AG09319 (cell line): ENCODE data around the gene NHS.

ENCODE experiments used
- DNase-seq: peaks from one replicate; pipeline ENCODE4 v3.0.0-alpha.2; 2010; ENCODE audit warnings: low read depth; ENCODE audit errors: extremely low read depth
- TF ChIP-seq, protein P1 (sequence below): IDR thresholded peaks from 2 replicates; pipeline ENCODE4 v1.5.1; 2011; ENCODE audit warnings: low read depth, mild to moderate bottlenecking, inconsistent platforms, low read length, moderate library complexity

Gene NHS

GRCh38 chrX:17374619-17375366 lies at the start of gene NHS:
Gene NHS, plus strand, starts transcription at chrX:17375200. Its CDS starts 558 bp downstream, at chrX:17375758.
- TF ChIP-seq, protein P1, sequence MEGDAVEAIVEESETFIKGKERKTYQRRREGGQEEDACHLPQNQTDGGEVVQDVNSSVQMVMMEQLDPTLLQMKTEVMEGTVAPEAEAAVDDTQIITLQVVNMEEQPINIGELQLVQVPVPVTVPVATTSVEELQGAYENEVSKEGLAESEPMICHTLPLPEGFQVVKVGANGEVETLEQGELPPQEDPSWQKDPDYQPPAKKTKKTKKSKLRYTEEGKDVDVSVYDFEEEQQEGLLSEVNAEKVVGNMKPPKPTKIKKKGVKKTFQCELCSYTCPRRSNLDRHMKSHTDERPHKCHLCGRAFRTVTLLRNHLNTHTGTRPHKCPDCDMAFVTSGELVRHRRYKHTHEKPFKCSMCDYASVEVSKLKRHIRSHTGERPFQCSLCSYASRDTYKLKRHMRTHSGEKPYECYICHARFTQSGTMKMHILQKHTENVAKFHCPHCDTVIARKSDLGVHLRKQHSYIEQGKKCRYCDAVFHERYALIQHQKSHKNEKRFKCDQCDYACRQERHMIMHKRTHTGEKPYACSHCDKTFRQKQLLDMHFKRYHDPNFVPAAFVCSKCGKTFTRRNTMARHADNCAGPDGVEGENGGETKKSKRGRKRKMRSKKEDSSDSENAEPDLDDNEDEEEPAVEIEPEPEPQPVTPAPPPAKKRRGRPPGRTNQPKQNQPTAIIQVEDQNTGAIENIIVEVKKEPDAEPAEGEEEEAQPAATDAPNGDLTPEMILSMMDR, result peak; percentile 41
- peak; percentile 35 for DNase-seq

DNA sequence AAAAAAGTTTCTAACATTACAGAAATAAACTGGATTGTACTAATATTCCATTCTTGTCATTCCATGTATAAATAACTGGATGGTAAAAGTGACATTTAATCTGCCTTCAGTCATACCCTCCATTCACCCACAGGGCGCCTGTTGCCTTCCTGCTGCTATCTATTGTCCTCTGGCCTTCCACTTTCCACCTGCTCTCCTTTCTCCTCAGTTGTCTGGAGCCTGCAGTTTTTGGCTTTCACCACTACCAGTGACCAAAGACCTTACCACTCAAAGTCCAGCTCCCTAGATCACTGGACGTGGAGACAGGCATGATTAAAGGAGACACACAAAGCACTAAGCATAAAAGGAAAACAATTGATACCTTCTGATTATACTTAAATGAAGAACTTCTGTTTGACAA lies 46.2 kb upstream of the NHS start:
- TF ChIP-seq, protein P1, result no peak
- no peak for DNase-seq

- no peak for DNase-seq
- TF ChIP-seq, protein P1, result no peak
Measured at GRCh38 chrX:17336377-17336776, 38.6 kb upstream of the NHS start.

GRCh38 chrX:17355976-17356375 lies 19.0 kb upstream of the NHS start:
- TF ChIP-seq, protein P1, result no peak

GRCh38 chrX:17359500-17359899 lies 15.5 kb upstream of the NHS start:
- no peak for DNase-seq
- TF ChIP-seq, protein P1, result no peak

More at GRCh38 chrX:17355976-17356375, 19.0 kb upstream of the NHS start:
- DNase-seq, result no peak

GRCh38 chrX:17361620-17362019 lies 13.4 kb upstream of the NHS start:
- no peak for DNase-seq
- TF ChIP-seq, protein P1, result peak; percentile 8

DNA sequence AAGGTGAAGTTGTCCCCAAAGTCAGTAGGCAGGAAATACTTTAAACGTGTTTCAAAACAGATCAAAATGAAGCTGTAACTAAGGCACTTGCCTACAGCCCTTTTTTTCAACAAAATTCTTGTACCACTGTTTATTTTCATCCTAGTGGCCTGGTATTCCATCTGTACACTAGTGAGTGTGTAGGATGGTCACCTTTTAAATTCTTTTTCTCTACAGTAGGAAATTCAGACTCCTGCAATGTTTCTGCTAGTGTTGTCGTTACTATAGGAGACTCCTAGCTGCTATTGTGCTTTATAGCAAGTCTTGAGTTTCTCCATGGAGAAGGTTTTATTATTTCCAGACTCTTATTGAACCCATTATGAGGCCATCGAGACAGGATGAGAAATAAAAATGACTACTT lies 7.0 kb upstream of the NHS start:
- TF ChIP-seq, protein P1, result no peak
- DNase-seq, result no peak
